ENCODE data around the gene CCDC88C.

Gene CCDC88C

GRCh38 chr14:91342206-91342760, 75.3 kb downstream of the CCDC88C start:
- no peak for DNase-seq

- DNase-seq, result no peak
Measured at GRCh38 chr14:91341751-91342154, 75.9 kb downstream of the CCDC88C start.

GRCh38 chr14:91341334-91341733, 76.3 kb downstream of the CCDC88C start:
- DNase-seq, result no peak

GRCh38 chr14:91339671-91340369, 77.8 kb downstream of the CCDC88C start:
- DNase-seq, result peak; percentile 66 to 72 (median 69)

- DNase-seq, result no peak
Measured at GRCh38 chr14:91339076-91339475, 78.5 kb downstream of the CCDC88C start.

GRCh38 chr14:91338379-91338778, 79.2 kb downstream of the CCDC88C start:
- DNase-seq, result peak; percentile 58 to 70 (median 63)

GRCh38 chr14:91337699-91338335, 79.8 kb downstream of the CCDC88C start:
- DNase-seq, result no peak

- no peak for DNase-seq
Measured at GRCh38 chr14:91336093-91336450, 81.5 kb downstream of the CCDC88C start.

GRCh38 chr14:91335191-91336092, 82.2 kb downstream of the CCDC88C start:
- DNase-seq, result no peak

GRCh38 chr14:91333650-91334039, 84.0 kb downstream of the CCDC88C start:
- no peak for DNase-seq

- DNase-seq, result no peak
Measured at GRCh38 chr14:91332986-91333649, 84.5 kb downstream of the CCDC88C start.

- DNase-seq, result peak; percentile 86 to 88 (median 87)
Measured at GRCh38 chr14:91332171-91332985, 85.2 kb downstream of the CCDC88C start.

- DNase-seq, result no peak
Measured at GRCh38 chr14:91331721-91332120, 85.9 kb downstream of the CCDC88C start.

- no peak for DNase-seq
Measured at GRCh38 chr14:91330856-91331255, 86.8 kb downstream of the CCDC88C start.

- no peak for DNase-seq
Measured at GRCh38 chr14:91330096-91330696, 87.4 kb downstream of the CCDC88C start.

- no peak for DNase-seq
Measured at GRCh38 chr14:91329486-91330014, 88.1 kb downstream of the CCDC88C start.

- no peak for DNase-seq
Measured at GRCh38 chr14:91328313-91329050, 89.1 kb downstream of the CCDC88C start.

- DNase-seq, result no peak
Measured at GRCh38 chr14:91327661-91328312, 89.8 kb downstream of the CCDC88C start.

GRCh38 chr14:91327250-91327595, 90.4 kb downstream of the CCDC88C start:
- no peak for DNase-seq

Data from suppressor macrophage treated with lipopolysaccharide for 1 hour (primary cell).